HG03378 (cell line): ENCODE data around the gene LRRC31.

Source experiments
- ATAC-seq: cut with Tn5 transposase; IDR thresholded peaks from one replicate; pipeline ENCODE4 v1.9.1; 2021; ENCODE audit warnings: mild to moderate bottlenecking, moderate library complexity; ENCODE audit not compliant: unreplicated experiment

LRRC31 gene

GRCh38 chr3:169813757-169814517 is 55.8 kb downstream of the LRRC31 start:
- ATAC-seq: peak; percentile 88

DNA sequence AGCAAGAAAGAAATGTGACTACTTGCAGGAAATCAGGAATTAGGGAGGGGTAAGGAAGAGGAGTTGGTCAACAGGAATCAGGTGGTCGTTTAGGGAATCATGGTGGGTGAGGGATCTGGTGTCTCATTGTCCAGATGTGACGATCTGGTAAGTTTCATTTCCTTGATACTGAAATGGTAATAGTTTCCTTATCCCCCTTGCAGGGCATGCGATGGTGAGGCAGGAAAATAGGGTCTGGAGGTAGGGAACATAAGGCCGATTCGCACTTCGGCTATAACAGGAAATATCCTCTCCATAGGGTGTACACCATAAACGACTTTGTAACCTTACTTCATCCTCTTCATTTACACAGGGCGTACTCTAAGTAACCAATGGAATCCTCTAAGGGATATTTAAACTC is 56.5 kb downstream of the LRRC31 start:
- ATAC-seq: no peak

DNA sequence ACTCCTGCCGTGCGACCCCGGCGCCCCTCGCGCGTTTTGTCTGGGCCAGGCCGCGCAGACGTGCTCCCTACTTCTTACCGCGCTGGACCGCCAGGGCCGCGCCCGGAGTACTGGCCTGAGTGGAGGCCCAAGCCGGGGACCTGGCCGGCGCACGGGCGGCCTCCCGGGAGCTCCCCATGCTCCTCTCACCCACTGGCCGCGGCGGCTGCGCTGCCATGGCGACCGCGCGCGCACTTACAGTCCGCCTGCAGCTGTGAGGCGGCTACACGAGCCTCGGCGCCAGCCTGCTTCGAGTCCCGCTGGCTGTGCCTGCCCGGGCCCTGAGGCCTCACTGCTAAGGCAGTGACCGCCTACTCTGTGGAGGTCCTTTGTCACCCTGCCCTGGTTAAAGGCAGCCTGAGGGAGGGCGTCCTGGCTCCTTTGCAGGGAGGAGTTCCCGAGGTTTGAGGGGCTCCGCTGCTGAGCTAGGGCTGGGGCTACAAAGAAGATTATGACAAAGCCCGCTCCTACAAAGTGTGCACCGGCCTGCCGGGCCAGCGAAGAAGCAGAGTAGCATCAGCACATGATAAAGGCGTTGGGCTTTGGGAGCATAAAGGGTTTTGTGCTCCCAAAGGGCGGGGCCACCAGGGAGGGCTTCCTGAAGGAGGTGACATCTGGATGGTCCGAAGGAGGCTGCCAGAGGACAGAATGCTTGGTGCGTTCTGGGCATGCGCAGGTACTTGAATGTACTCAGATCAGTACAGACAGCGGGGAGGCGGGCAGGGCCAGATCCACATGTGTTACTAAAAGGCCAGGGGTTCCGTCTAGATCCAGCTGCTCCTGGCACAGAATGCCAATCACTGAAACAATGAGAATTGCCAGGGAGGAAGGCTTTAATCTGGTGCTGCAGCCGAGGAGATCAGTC is 57.2 kb downstream of the LRRC31 start, which contains the start of the genes LRRC34 and LRRIQ4:
LRRC34 (minus strand) TSS at position 573 of the 904 bp plus-strand sequence; CDS start at position 217, 356 bp downstream.
LRRIQ4 (plus strand) TSS at position 539 of the 904 bp plus-strand sequence. CDS start 9,052 bp downstream, outside the sequence.
- ATAC-seq: peak; percentile 67

DNA sequence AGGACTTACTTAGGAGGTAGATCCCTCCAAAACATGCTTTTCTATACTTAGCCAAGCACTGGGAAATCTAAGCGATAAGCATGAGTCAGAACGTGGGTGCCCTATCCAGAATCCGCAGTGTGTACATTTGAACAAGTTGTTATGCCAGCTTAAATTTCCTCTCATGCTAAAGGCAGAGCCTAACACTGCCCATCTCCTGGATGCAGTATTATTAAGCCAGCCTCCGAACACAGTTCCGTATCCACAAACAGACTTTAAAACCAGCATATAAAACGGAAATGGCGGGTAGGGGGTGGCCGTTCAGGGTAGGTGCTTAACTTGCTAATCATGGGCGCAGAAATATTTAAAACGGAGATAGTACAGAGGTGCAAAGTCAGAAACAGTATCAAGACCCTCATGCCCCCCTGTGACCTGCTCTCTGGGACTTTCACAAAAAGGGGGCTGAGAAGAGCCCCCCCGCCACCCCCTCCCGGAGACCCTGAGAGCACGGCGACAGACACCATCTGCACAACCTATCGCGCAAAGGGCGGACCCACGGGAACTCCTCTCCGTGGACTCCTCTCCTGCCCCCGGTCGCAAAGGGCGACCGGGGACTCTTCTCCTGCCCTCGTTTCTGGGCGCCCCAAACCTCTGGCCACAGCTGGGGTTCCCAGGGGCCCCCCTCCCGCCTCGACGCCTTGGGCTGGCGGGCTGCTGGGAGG is 58.0 kb downstream of the LRRC31 start:
- no peak for ATAC-seq

GRCh38 chr3:169809230-169809795 is 60.4 kb downstream of the LRRC31 start:
- ATAC-seq: no peak

- no peak for ATAC-seq
These were observed 65.1 kb downstream of the LRRC31 start for GRCh38 chr3:169804681-169805080.

DNA sequence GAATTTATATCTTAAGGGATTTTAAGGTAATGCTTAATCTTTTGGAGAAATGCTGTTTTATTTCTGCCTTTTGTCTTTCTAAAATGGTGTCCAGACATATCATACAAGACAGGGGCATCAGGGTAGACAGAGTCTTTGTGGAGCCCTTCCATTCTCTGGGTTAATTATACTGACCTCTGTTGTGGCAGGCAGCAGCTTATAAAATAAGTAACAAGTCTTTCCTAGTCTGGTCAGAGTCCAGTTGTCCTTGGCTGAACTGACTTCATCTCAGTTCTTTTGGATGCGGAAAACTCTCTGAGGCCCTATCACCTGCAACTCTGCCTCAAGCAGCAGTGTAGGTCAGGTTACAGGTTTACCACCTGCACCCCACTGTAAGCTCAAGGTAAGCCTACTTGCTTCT is 77.4 kb downstream of the LRRC31 start:
- no peak for ATAC-seq

- no peak for ATAC-seq
These were observed 78.9 kb downstream of the LRRC31 start for GRCh38 chr3:169790687-169791429.

DNA sequence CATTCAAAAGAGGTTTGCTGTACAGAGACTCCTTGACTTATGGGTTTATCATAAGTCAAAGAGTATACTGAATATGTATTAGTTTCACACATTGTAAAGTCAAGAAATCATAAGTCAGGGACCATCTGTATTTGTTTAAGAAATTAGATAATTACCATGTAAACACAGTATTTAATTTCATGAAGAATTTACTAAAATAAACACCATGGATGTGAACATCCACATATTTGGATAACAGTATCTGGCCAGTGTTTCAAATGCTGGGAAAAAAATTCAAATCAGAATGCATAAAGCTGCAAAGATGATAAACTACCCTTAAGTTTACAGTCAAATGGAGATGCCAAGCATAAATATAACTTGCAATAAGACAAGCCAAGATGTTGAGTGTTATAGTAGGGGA is 79.5 kb downstream of the LRRC31 start:
- ATAC-seq: no peak
